CD4-positive, alpha-beta memory T cell (primary cell): ENCODE data around the gene TIMM10. TPM values are rescaled to one million over a fixed set of nuclear protein-coding genes. Genes with fewer than 3 reads are reported as not detected.

Experiments used
- CTCF ChIA-PET: fragments of 350-600 bp; sonication (Branson Sonifier 250); formaldehyde crosslinking; loops from one replicate; lab custom pipeline; 2021; ENCODE audit warnings: inconsistent platforms; ENCODE audit not compliant: partially characterized antibody; lab: Charles Lee
- POLR2A ChIA-PET: fragments of 350-600 bp; sonication (Branson Sonifier 250); formaldehyde crosslinking; loops from one replicate; lab custom pipeline; 2021; ENCODE audit not compliant: partially characterized antibody; lab: Charles Lee
- DNase-seq, 5 donors: peaks; one replicate each; pipeline versions ENCODE4 v3.0.0 to v3.0.0-alpha.2; 2020 to 2022; ENCODE audit warnings: mixed read lengths in 1 of 5
- H3K27ac ChIP-seq: one replicate; pipeline ENCODE4 v1.7.0; 2013; ENCODE audit warnings: low read depth, low read length
- H3K27me3 ChIP-seq: 2 replicates; pipeline ENCODE4 v1.7.0; 2013; ENCODE audit warnings: mild to moderate bottlenecking, low read length, moderate library complexity; ENCODE audit not compliant: insufficient read depth
- H3K36me3 ChIP-seq: 2 replicates; pipeline ENCODE4 v1.7.0; 2013; ENCODE audit warnings: mild to moderate bottlenecking, low read length, moderate library complexity; ENCODE audit not compliant: insufficient read depth
- H3K4me1 ChIP-seq: 2 replicates; pipeline ENCODE4 v1.7.0; 2013; ENCODE audit warnings: mild to moderate bottlenecking, low read length, moderate library complexity; ENCODE audit not compliant: insufficient read depth
- H3K4me3 ChIP-seq, 2 donors: one replicate each; pipeline ENCODE4 v1.7.0; 2013; ENCODE audit warnings: low read length in 2 of 2, mild to moderate bottlenecking in 1 of 2
- H3K9me3 ChIP-seq, 2 donors: one replicate each; pipeline ENCODE4 v1.7.0; 2013; ENCODE audit warnings: low read length in 2 of 2, control low read depth in 1 of 2; ENCODE audit not compliant: control insufficient read depth in 1 of 2
- H3K27ac Mint-ChIP-seq, 7 donors: one replicate each; pipeline ENCODE4 v1.8.0; 2020 to 2021; ENCODE audit warnings: mixed read lengths in 7 of 7, mild to moderate bottlenecking in 6 of 7, inconsistent platforms in 3 of 7, moderate library complexity in 3 of 7
- H3K27me3 Mint-ChIP-seq, 2 donors: one replicate each; pipeline ENCODE4 v1.8.0; 2020 to 2021; ENCODE audit warnings: mixed read lengths in 2 of 2
- H3K36me3 Mint-ChIP-seq, 2 donors: one replicate each; pipeline ENCODE4 v1.8.0; 2020 to 2021; ENCODE audit warnings: mixed read lengths in 2 of 2, inconsistent platforms in 1 of 2, mild to moderate bottlenecking in 1 of 2
- H3K4me1 Mint-ChIP-seq, 4 donors: one replicate each; pipeline ENCODE4 v1.8.0; 2020 to 2021; ENCODE audit warnings: mixed read lengths in 4 of 4, mild to moderate bottlenecking in 1 of 4
- H3K4me3 Mint-ChIP-seq, 8 donors: one replicate each; pipeline ENCODE4 v1.8.0; 2020 to 2021; ENCODE audit warnings: mixed read lengths in 8 of 8, mild to moderate bottlenecking in 7 of 8, moderate library complexity in 6 of 8, inconsistent platforms in 3 of 8
- H3K9me3 Mint-ChIP-seq, 8 donors: one replicate each; pipeline ENCODE4 v1.8.0; 2020 to 2021; ENCODE audit warnings: mixed read lengths in 8 of 8, mild to moderate bottlenecking in 5 of 8, inconsistent platforms in 3 of 8, moderate library complexity in 1 of 8
- intact Hi-C: fragments of 100-400 bp; cut with micrococcal nuclease; formaldehyde crosslinking; loops from one replicate; pipeline ENCODE4 v1.15.1; 2023
- polyA plus RNA-seq, 2 donors: library from polyadenylated mRNA; unstranded; fragments of 300-500 nt; fragmentation: Illumina TruSeq; gene quantifications; one replicate each; pipeline ENCODE4 v1.2.3, GENCODE V29; 2021
- total RNA-seq, 2 experiments: library from RNA; stranded (reverse); gene quantifications; one replicate each; pipeline ENCODE4 v1.2.3, GENCODE V29; 2021

The TIMM10 gene
- total and polyA plus RNA-seq, 4 experiments from 2014 or later, result 30.4 to 62.1 (median 43.8) TPM

DNA sequence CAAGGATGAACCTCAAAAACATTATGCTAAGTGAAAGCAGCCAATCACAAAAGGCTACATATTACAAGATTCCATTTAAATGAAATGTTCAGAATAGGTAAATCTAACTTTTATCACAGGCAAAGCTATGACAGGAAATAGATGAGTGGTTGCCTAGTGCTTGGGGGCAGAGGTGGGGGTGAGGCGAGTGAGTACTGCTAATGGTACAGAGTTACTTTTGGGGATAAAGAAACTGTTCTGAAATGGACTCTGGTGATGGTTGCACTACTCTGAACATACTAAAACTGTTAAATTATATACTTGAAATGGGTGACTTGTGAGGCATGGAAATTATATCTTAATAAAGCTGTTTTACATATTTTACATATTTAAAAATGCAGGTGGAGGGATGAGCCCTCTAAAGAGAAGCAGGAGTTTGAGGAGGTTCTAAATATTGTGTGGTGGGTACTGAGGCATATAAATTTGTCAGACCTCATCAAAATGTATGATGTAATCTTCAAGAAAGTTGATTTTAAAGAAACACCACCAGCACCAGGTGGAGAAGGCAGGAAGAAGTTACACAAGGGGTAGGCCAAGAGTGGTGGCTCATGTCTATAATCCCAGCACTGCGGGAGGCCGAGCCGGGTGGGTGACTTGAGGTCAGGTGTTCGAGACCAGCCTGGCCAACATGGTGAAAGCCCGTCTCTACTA is 18.7 kb downstream of the TIMM10 start:
- intact Hi-C loops, result no loop called here
- Mint-ChIP-seq H3K4me3 (peak overlapping the region in 1 of 8 donors; percentile 26), H3K27me3 (no peaks in the 10 kb centered on the region), H3K9me3 (no peaks in the 10 kb centered on the region), H3K36me3 (peaks cover 0 to 8% of the 10 kb centered on the region in 2 donors), H3K27ac (peak overlapping the region in 6 of 7 donors; percentile 7 to 72 (median 28)), H3K4me1 (peaks cover 22 to 37% (median 27%) of the 10 kb centered on the region in 4 donors)
- Histone ChIP-seq H3K4me1 (peaks cover 22% of the 10 kb centered on the region), H3K27ac (no peak overlapping the region), H3K4me3 (no peak overlapping the region), H3K36me3 (no peaks in the 10 kb centered on the region), H3K27me3 (no peaks in the 10 kb centered on the region), H3K9me3 (no peaks in the 10 kb centered on the region)
- DNase-seq, result no peak
- ChIA-PET POLR2A (no interaction called here), CTCF (interaction anchor here (0.8 to 2.1 kb wide), 4 partner anchors 10 to 18 kb away, joined by 5 to 24 read pairs (median 8); no protein-coding TSS in a partner anchor)

- ChIA-PET POLR2A (interaction anchor here (0.6 kb wide), 1 partner anchor 59 kb away, joined by 4 read pairs; no protein-coding TSS in a partner anchor), CTCF (interaction anchor here (1.4 to 6.2 kb wide), 3 partner anchors 16 to 132 kb away, joined by 3 to 73 read pairs (median 27); no protein-coding TSS in a partner anchor)
- H3K4me3 Mint-ChIP-seq, result no peak overlapping the region
- peaks cover 9% of the 10 kb centered on the region for H3K4me1 ChIP-seq
- H3K36me3 Mint-ChIP-seq, result peaks cover 3 to 11% of the 10 kb centered on the region in 2 donors
- intact Hi-C loops, result no loop called here
- H3K4me3 ChIP-seq, result no peak overlapping the region
- no peak overlapping the region for H3K27ac Mint-ChIP-seq
- no peaks in the 10 kb centered on the region for H3K9me3 Mint-ChIP-seq
- no peak for DNase-seq
- H3K27ac ChIP-seq, result no peak overlapping the region
- no peaks in the 10 kb centered on the region for H3K27me3 ChIP-seq
- peaks cover 14 to 26% (median 18%) of the 10 kb centered on the region in 4 donors for H3K4me1 Mint-ChIP-seq
- no peaks in the 10 kb centered on the region for H3K27me3 Mint-ChIP-seq
- H3K9me3 ChIP-seq, result no peaks in the 10 kb centered on the region
- no peaks in the 10 kb centered on the region for H3K36me3 ChIP-seq
Observed at GRCh38 chr11:57508341-57509170, 22.0 kb downstream of the TIMM10 start.

- Mint-ChIP-seq H3K36me3 (peaks cover 3 to 15% of the 10 kb centered on the region in 2 donors), H3K4me1 (peaks cover 2 to 8% (median 4%) of the 10 kb centered on the region in 4 donors), H3K27ac (no peak overlapping the region), H3K4me3 (no peak overlapping the region), H3K9me3 (no peaks in the 10 kb centered on the region), H3K27me3 (no peaks in the 10 kb centered on the region)
- no peaks in the 10 kb centered on the region for H3K4me1 ChIP-seq
- no peaks in the 10 kb centered on the region for H3K9me3 ChIP-seq
- no peak overlapping the region for H3K27ac ChIP-seq
- H3K4me3 ChIP-seq, result no peak overlapping the region
- ChIA-PET CTCF (interaction anchor here (3.3 to 6.2 kb wide), 3 partner anchors 14 to 49 kb away, joined by 13 to 73 read pairs (median 27); no protein-coding TSS in a partner anchor), POLR2A (no interaction called here)
- DNase-seq, result no peak
- intact Hi-C loops, result no loop called here
- no peaks in the 10 kb centered on the region for H3K27me3 ChIP-seq
- H3K36me3 ChIP-seq, result no peaks in the 10 kb centered on the region
Observed at GRCh38 chr11:57506522-57506921, 24.0 kb downstream of the TIMM10 start.

DNA sequence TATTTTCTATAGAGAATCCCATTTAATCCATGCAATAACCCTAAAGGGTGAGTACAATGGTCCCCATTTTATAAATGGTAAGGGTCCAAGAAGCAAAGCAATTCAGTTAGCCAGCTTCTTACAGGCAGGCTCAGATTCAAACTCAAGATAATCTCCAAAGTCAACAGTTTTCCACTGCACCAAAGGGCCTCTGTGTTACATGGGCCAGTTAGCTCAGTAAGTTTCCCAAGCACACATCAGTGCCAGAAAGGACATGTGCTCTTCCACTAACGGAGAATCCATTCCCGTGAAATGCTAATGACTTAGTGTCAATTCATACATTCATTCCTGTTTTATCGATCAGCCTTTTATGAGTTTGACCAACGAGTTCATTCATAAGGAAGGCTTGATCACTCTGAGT is 26.0 kb downstream of the TIMM10 start:
- Mint-ChIP-seq H3K27ac (no peak overlapping the region), H3K27me3 (no peaks in the 10 kb centered on the region), H3K4me3 (no peak overlapping the region), H3K9me3 (no peaks in the 10 kb centered on the region), H3K4me1 (peaks cover 0 to 7% (median 2%) of the 10 kb centered on the region in 4 donors), H3K36me3 (peaks cover 12 to 23% of the 10 kb centered on the region in 2 donors)
- intact Hi-C loops, result no loop called here
- DNase-seq, result no peak
- no peaks in the 10 kb centered on the region for H3K36me3 ChIP-seq
- ChIA-PET POLR2A (no interaction called here), CTCF (interaction anchor here (1.1 to 6.2 kb wide), 5 partner anchors 12 to 47 kb away, joined by 3 to 73 read pairs (median 13); no protein-coding TSS in a partner anchor)
- H3K9me3 ChIP-seq, result no peaks in the 10 kb centered on the region
- H3K27ac ChIP-seq, result no peak overlapping the region
- H3K4me1 ChIP-seq, result no peaks in the 10 kb centered on the region
- H3K27me3 ChIP-seq, result no peaks in the 10 kb centered on the region
- no peak overlapping the region for H3K4me3 ChIP-seq

GRCh38 chr11:57502870-57503269 is 27.7 kb downstream of the TIMM10 start:
- H3K4me1 Mint-ChIP-seq, result peaks cover 0 to 5% (median 0%) of the 10 kb centered on the region in 4 donors
- no peaks in the 10 kb centered on the region for H3K27me3 ChIP-seq
- no peak overlapping the region for H3K4me3 ChIP-seq
- H3K9me3 Mint-ChIP-seq, result no peaks in the 10 kb centered on the region
- no peaks in the 10 kb centered on the region for H3K27me3 Mint-ChIP-seq
- H3K9me3 ChIP-seq, result no peaks in the 10 kb centered on the region
- H3K4me3 Mint-ChIP-seq, result no peak overlapping the region
- no peaks in the 10 kb centered on the region for H3K4me1 ChIP-seq
- H3K27ac Mint-ChIP-seq, result peak overlapping the region in 2 of 7 donors; percentile 24 to 29
- H3K36me3 ChIP-seq, result peaks cover 4% of the 10 kb centered on the region
- ChIA-PET POLR2A (interaction anchor here (0.6 to 1.9 kb wide), 2 partner anchors 12 to 225 kb away, joined by 5 read pairs; partner anchors contain the start of gene SLC43A1), CTCF (interaction anchor here (1.9 to 27.6 kb wide), 5 partner anchors 9 to 65 kb away, joined by 5 to 848 read pairs (median 8); partner anchors contain the start of genes SLC43A1, SMTNL1, TIMM10 and UBE2L6)
- no peak for DNase-seq
- H3K27ac ChIP-seq, result no peak overlapping the region
- intact Hi-C loops, result no loop called here
- H3K36me3 Mint-ChIP-seq, result peaks cover 15 to 27% of the 10 kb centered on the region in 2 donors

DNA sequence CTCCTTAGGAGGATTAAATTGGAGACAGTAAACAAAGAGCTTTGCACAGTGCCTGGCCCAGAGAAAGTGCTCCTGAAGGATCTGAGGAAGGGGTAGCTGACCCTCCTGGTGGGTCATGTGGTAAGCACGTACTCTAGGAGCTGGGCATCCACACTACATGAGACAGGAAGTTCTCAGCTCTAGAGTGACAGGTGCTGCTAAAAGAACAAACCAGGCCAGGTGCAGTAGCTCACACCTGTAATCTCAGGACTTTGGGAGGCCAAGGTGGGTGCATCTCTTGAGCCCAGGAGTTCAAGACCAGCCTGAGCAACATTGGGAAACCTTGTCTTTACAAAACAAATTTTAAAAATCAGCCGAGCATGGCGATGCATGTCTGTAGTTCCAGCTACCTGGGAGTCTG is 28.2 kb downstream of the TIMM10 start:
- Histone ChIP-seq H3K4me1 (no peaks in the 10 kb centered on the region), H3K36me3 (peaks cover 4% of the 10 kb centered on the region), H3K27me3 (no peaks in the 10 kb centered on the region), H3K27ac (no peak overlapping the region), H3K9me3 (no peaks in the 10 kb centered on the region), H3K4me3 (no peak overlapping the region)
- intact Hi-C loops, result no loop called here
- no peaks in the 10 kb centered on the region for H3K9me3 Mint-ChIP-seq
- no peaks in the 10 kb centered on the region for H3K27me3 Mint-ChIP-seq
- DNase-seq, result no peak
- H3K27ac Mint-ChIP-seq, result peak overlapping the region in 1 of 7 donors; percentile 63
- POLR2A ChIA-PET, result interaction anchor here (1.9 kb wide), 1 partner anchor 13 kb away, joined by 5 read pairs; the partner anchor contains the start of gene SLC43A1
- CTCF ChIA-PET, result interaction anchor here (1.2 to 27.6 kb wide), 6 partner anchors 9 to 66 kb away, joined by 3 to 848 read pairs (median 6); partner anchors contain the start of genes SLC43A1, SMTNL1, TIMM10 and UBE2L6
- H3K36me3 Mint-ChIP-seq, result peaks cover 15 to 27% of the 10 kb centered on the region in 2 donors
- no peak overlapping the region for H3K4me3 Mint-ChIP-seq
- H3K4me1 Mint-ChIP-seq, result peaks cover 0 to 3% (median 0%) of the 10 kb centered on the region in 4 donors
